Rectal smooth muscle tissue (tissue), 1 donor: ENCODE measurements around the gene ISOC2.

Source experiments
- H3K27ac ChIP-seq: one replicate; pipeline ENCODE4 v1.7.0; 2013; ENCODE audit warnings: low read depth, low read length, inconsistent platforms
- H3K27me3 ChIP-seq: one replicate; pipeline ENCODE4 v1.7.0; 2013; ENCODE audit warnings: low read length; ENCODE audit not compliant: control insufficient read depth, insufficient read depth
- H3K36me3 ChIP-seq: one replicate; pipeline ENCODE4 v1.7.0; 2013; ENCODE audit warnings: low read length; ENCODE audit not compliant: control insufficient read depth, insufficient read depth
- H3K4me1 ChIP-seq: one replicate; pipeline ENCODE4 v1.7.0; 2013; ENCODE audit warnings: low read length; ENCODE audit not compliant: control insufficient read depth, insufficient read depth
- H3K4me3 ChIP-seq: one replicate; pipeline ENCODE4 v1.7.0; 2013; ENCODE audit warnings: low read length
- H3K9ac ChIP-seq: one replicate; pipeline ENCODE4 v1.7.0; 2013; ENCODE audit warnings: low read length

ISOC2 gene

DNA sequence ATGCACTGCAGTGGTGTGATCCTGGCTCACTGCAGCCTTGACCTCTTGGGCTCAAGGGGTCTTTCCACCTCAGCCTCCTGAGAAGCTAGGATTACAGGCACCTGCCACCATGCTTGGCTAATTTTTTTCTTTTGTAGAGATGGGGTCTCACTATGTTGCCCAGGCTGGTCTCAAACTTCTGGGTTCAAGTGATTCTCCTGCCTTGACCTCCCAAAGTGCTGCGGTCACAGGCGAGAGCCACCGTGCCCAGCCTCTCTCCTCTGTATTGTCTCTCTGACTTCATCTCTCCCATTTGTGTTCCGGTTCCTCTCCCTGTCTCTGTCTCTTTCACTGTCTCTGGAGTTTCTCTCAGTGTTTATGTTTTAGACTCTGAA is 4.8 kb upstream of the ISOC2 start:
- Histone ChIP-seq H3K27ac (no peak overlapping the region), H3K36me3 (no peaks in the 10 kb centered on the region), H3K9ac (no peak overlapping the region), H3K4me1 (peaks cover 5% of the 10 kb centered on the region), H3K4me3 (no peak overlapping the region), H3K27me3 (no peaks in the 10 kb centered on the region)

DNA sequence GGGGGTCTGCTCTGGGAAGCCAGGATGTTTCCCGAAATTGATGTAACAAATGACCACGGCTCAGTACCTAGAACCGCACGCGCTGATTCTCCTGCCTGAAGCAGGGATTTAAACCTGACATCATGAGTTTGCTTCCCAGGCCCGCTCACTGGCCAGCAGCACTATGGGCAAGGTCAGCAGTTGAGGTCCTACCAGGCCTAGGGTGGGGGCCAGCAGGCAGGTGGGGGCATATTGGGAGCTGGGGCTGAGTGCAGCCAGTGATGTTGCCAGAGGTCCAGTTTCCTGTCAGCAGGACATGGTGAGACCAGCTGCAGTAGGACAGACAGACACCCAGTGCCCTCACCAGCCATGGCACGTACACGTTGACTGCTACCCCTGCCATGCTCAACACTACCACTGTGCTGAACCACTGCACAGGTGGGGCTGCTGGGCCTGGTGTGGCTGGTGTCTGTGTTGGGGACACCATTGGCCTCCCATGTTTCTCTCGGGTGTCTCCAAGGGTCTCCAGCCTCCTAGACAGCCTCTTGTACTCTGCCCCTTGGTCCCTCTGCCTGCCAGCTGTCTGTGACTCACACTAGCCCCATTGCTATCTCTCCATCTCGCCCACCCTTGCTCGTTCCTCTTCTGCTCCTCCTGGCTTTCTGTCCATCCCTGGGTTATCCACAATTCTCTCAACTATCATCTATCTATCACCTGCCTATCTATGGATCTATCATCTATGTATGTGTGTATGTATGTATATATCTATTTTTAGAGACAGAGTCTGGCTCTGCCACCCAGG is 4.2 kb upstream of the ISOC2 start:
- Histone ChIP-seq H3K27ac (no peak overlapping the region), H3K27me3 (no peaks in the 10 kb centered on the region), H3K4me3 (no peak overlapping the region), H3K36me3 (no peaks in the 10 kb centered on the region), H3K9ac (no peak overlapping the region), H3K4me1 (peaks cover 5% of the 10 kb centered on the region)

DNA sequence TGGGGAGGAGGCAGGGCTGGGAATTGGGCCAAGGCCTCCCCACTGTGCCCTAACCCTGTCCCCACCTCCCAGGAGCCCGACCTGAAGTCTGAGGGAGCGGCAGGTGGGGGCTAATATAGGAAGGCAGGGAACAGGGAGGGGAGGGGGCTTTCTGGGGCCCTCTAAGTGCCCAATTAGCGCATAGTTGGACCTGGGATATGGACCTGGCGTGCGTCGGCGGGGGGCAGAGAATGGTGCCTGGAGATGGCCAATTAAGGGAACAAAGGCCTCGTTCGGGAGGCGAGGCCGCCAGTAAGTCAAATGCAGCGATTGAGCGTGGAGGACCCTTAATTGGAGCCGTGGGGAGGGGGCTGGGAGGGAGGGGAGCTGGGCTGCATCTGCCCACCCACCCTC is 3.2 kb upstream of the ISOC2 start, which contains the start of gene C19orf85:
C19orf85 (minus strand) TSS at position 90 of the 393 bp plus-strand sequence. CDS start 197 bp downstream, outside the sequence.
- Histone ChIP-seq H3K9ac (no peak within 1 kb of the TSS), H3K27ac (no peak within 1 kb of the TSS), H3K4me1 (peaks cover 7% of the 10 kb centered on the region), H3K36me3 (no peaks in the 10 kb centered on the region), H3K4me3 (no peak within 1 kb of the TSS), H3K27me3 (no peaks in the 10 kb centered on the region)

DNA sequence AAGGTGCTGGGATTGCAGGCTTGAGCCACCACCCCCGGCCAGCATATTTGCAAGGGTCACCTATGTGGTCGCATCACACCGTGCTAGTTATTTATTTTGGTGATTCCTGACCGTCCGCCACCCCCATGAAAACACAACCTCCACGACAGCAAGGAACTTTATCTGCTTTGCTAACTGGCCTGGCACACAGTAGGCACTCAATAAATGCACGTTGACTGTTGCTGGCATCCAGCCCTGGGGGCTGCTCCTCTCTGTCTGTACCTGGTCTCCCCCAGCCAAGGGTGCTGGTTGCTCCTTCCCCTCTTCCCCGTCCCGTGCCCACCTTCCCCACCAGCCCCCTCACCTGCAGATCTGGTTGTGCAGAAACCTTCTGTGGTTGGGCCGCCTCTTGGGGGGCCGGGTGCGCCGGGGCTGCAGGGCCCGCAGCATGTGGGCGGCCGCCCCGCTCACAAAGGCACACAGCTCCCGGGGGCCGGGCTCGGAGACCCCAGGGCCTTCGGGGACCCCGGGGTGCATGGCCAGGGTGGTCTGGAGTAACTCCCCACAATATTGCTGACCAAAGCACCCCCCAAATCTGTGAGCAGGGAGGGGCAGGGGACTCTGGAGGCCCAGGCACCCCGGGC is 2.7 kb upstream of the ISOC2 start:
- no peak overlapping the region for H3K4me3 ChIP-seq
- no peak overlapping the region for H3K9ac ChIP-seq
- no peak overlapping the region for H3K27ac ChIP-seq
- H3K27me3 ChIP-seq = no peaks in the 10 kb centered on the region
- H3K4me1 ChIP-seq = peaks cover 9% of the 10 kb centered on the region
- H3K36me3 ChIP-seq = no peaks in the 10 kb centered on the region

DNA sequence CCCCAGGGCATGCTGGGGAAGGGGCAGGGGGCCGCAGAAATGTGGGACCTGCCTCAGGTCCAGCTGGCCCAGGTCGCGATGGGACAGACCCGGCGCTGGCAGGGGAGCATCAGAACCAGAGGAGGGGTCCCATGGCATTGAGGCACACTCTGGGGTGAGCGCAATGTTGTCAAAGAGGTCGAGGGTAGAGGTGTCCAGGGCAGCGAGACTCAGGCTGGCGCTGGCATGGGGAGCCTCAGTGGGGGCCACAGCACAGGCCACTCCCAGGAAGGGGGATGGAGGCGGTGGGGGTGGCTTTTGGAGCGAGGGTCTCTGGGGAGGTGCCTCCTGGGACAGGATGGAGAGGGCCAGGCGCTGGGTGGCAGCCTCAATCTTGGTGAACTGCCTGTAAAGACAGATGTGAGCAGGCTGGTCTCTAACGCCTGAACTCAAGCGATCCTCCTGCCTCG is 2.2 kb upstream of the ISOC2 start:
- Histone ChIP-seq H3K36me3 (no peaks in the 10 kb centered on the region), H3K4me1 (peaks cover 9% of the 10 kb centered on the region), H3K9ac (no peak overlapping the region), H3K4me3 (no peak overlapping the region), H3K27ac (no peak overlapping the region), H3K27me3 (no peaks in the 10 kb centered on the region)

DNA sequence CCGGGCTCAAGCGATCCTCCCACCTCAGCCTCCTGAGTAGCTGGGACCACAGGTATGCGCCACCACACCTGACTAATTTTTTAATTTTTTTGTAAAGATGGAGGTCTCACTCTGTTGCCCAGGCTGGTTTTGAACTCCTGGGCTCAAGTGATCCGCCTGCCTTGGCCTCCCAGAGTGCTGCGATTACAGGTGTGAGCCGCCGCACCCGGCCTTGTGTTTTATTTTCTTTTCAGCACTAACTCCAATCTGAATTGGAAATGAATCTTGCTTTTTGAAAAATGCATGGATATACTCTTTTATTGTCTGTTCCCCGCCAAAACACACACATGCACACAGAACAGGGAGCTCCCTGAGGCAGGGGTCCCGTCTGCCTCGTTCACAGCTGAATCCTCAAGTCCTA is 1.3 kb upstream of the ISOC2 start:
- no peak overlapping the region for H3K27ac ChIP-seq
- H3K4me1 ChIP-seq = peaks cover 9% of the 10 kb centered on the region
- no peak overlapping the region for H3K9ac ChIP-seq
- no peaks in the 10 kb centered on the region for H3K27me3 ChIP-seq
- H3K4me3 ChIP-seq = no peak overlapping the region
- H3K36me3 ChIP-seq = no peaks in the 10 kb centered on the region

DNA sequence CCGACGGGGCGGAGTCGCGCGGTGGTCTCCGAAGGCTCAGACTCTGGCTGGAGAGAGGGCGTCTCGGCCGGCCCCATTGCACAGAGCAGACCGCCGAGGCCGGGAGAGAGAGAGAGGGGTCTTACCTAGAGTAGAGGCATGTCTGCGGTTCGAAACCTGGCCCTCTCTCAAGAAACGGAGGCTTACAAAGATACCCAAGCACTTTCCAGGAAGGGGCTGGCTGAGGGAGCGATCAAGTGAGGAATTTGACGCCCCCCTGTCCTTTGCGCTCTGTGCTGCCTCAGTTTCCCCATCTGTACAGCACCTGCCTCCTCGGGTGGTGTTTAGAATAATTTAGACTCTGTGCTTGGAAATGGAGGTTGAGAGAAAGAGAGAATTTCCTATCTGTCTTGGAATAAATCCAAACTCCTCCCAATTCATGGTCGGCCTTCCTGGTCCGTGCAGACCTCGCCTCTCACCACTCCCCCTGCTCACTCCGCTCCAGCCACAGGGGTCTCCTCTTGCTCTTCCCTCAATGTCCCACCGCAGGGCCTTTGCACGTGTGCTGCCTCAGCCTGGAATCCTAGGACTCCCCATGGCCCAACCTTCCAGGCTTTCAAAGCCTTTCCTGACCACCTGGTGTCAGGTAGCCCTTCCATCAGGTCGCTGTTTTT is 658 bp upstream of the ISOC2 start:
- H3K4me1 ChIP-seq = peaks cover 9% of the 10 kb centered on the region
- H3K36me3 ChIP-seq = no peaks in the 10 kb centered on the region
- H3K9ac ChIP-seq = peak overlapping the region; percentile 80
- H3K27me3 ChIP-seq = no peaks in the 10 kb centered on the region
- H3K4me3 ChIP-seq = peak overlapping the region; percentile 95
- H3K27ac ChIP-seq = peak overlapping the region; percentile 87

DNA sequence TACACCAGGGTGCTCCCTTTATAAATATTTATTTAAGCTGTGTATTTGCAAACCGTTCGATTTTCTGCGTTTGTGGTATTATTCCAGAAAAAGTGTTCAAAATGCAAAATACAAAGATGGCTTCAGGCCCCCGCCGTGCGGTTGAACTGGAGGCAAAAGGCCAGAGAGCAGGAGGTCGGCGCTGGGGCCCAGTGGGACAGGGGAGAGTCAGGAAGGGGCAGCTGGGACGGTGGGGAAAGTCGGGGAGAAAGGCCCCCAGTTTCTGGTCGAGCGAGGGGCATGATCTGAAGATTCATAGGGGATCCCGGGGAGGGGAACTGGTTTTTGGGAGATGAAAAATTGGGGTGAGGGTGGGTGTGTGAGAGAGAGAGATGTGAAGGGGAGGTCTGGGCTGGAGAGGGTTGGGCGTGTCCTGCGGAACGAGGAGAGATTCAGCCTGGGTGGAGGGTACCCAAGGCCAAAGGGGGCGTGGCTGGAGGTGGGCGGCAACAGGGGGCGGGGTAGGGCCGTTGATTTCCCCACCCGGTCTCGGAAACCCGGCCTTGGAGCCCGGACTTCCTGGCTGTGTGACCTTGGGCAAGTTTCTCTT is 678 bp downstream of the ISOC2 start:
- H3K36me3 ChIP-seq = peaks cover 5% of the 10 kb centered on the region
- peak overlapping the region; percentile 91 for H3K9ac ChIP-seq

DNA sequence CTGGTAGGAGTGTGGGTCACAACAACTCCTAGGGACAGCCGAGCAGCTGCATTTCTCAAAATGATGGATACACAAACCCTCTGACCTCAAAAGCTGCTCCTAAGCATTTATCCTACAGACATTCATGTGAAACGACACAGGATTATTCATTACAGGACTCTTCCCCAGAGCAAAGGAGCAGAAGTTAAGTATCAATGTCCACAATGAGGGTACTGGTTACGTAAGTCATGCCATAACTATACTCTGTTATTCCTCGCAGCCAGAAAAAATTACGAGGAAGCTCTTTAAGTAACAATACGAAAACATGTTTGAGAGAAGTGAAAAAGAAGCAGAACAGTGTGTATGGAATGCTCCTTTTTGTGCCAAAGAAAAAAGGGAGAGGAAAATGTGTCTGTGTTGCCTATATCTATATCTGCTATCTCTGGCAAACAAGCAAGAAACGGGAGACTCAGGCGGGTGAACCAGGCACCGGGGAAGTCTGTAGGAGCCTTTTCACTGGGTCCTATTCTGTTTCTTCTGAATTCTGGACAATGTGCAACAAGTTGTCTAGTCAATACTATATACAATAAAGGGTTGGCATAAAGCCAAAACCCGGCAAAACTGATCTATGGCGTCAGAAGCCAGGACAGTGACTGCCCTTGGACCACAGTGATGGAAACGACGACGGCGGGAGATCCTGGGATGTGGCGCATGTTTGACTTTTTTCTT is 1.3 kb downstream of the ISOC2 start:
- peaks cover 5% of the 10 kb centered on the region for H3K36me3 ChIP-seq
- H3K27ac ChIP-seq = peak overlapping the region; percentile 99
- H3K9ac ChIP-seq = no peak overlapping the region
- no peaks in the 10 kb centered on the region for H3K27me3 ChIP-seq
- H3K4me3 ChIP-seq = peak overlapping the region; percentile 98
- H3K4me1 ChIP-seq = peaks cover 9% of the 10 kb centered on the region

More for the DNA sequence above, 678 bp downstream of the ISOC2 start:
- Histone ChIP-seq H3K27ac (peak overlapping the region; percentile 99), H3K27me3 (no peaks in the 10 kb centered on the region), H3K4me1 (peaks cover 9% of the 10 kb centered on the region), H3K4me3 (peak overlapping the region; percentile 98)

DNA sequence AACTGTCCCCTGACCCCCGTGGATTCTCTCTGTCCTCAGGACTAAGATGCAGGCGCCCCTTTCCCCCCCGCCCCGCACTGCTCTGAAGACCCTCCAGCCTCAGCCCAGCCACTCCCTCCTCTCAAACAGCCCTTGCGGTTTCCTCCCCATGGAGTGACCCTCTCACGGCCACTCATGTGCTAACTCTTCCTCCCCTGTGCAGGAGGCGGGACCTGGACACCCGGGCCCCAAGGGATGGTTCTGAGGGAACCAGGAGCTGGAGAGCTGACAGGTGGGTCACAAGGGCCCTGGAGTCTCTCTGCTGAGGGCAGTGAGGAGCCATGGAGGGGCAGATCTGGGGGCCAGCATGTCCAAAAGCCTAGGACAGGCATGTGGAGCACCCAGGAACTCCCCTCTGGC is 1.9 kb downstream of the ISOC2 start:
- Histone ChIP-seq H3K36me3 (peaks cover 5% of the 10 kb centered on the region), H3K27me3 (no peaks in the 10 kb centered on the region), H3K4me3 (no peak overlapping the region), H3K27ac (peak overlapping the region; percentile 99), H3K9ac (no peak overlapping the region), H3K4me1 (peaks cover 9% of the 10 kb centered on the region)

DNA sequence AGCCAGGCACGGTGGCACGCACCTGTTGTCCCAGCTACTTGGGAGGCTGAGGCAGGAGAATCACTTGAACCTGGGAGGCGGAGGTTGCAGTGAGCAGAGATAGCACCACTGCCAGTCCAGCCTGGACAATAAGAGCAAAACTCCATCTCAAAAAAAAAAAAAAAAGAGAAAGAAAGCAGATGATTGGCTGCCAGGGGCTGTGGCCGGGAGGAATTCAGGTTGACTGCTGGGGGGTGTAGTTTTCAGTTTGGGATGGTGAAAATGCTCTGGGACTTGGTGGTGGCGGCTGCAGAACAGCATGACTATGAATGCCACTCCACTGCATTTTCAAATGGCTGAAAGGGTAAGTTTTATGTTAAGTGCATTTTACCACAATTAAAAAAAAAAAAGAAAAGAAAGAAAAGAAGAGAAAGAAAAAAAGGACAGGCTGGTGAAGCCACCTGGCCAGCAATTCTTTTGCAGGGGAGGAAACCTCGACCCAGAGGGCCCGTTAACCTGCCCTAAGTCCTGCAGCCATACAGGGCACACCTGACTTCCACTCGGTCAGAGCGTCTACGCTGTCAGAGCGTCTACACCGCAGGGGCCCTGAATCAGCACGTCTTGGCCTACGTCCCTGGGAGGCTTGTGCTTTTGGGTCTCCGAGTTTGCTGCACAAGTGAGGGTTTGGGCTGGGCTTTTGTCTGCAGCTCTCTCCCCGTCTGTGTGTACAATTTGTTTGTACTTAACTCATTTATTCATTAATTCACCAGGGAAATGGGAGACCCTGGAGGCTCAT is 3.6 kb downstream of the ISOC2 start:
- H3K27me3 ChIP-seq = no peaks in the 10 kb centered on the region
- no peak overlapping the region for H3K4me3 ChIP-seq
- peaks cover 9% of the 10 kb centered on the region for H3K4me1 ChIP-seq
- peaks cover 5% of the 10 kb centered on the region for H3K36me3 ChIP-seq
- no peak overlapping the region for H3K9ac ChIP-seq
- no peak overlapping the region for H3K27ac ChIP-seq
